Pancreas (tissue), 10 donors: Measurements from ENCODE around the gene ADGRV1. TPM values are rescaled to one million over a fixed set of nuclear protein-coding genes. Genes with fewer than 3 reads are reported as not detected.

Experiments used
- ATAC-seq, 4 donors: fragments of 200-7000 bp; cut with Tn5 transposase; one replicate each; pipeline versions ENCODE4 v1.8.0 to v1.9.1; 2020; ENCODE audit warnings: mild to moderate bottlenecking in 4 of 4, moderate library complexity in 4 of 4
- DNase-seq, 6 donors: peaks; one replicate each; pipeline ENCODE4 v3.0.0-alpha.2; 2020
- FAIRE-seq: peaks from 2 replicates; lab custom pipeline; 2012; peaks lifted over from hg19 to GRCh38; lab: Jason Lieb, UNC
- H3K27ac ChIP-seq, 4 donors: fragments of 200-600 bp; sonication (generic); 1 replicate in 3 of 4; 2 replicates in 1 of 4; pipeline versions ENCODE4 v1.5.0 to v1.8.0; 2020
- H3K27me3 ChIP-seq, 4 donors: fragments of 200-600 bp; one replicate each; pipeline ENCODE4 v1.8.0; 2021
- H3K36me3 ChIP-seq, 3 donors: fragments of 200-600 bp; sonication (generic) in 1 of 3; one replicate each; pipeline versions ENCODE4 v1.5.0 to v1.8.0; 2020 to 2021
- H3K4me1 ChIP-seq, 3 donors: fragments of 200-600 bp; one replicate each; pipeline ENCODE4 v1.8.0; 2021
- H3K4me3 ChIP-seq, 4 donors: fragments of 200-600 bp; sonication (generic) in 2 of 4; one replicate each; pipeline versions ENCODE4 v1.5.0 to v1.8.0; 2020 to 2021
- H3K9me3 ChIP-seq, 4 donors: fragments of 200-600 bp; one replicate each; pipeline ENCODE4 v1.8.0; 2021
- WGBS, 2 donors: extraction: QIAGEN DNeasy Blood & Tissue Kit; methylation state at CpG; one replicate each; pipeline ENCODE4 v1.1.7; 2013; 5-methylcytosine and 5-hydroxymethylcytosine counted together
- intact Hi-C, 3 donors: fragments of 100-400 bp; cut with DNase I; formaldehyde crosslinking; loops; one replicate each; pipeline versions ENCODE4 v1.11.1 to v1.14.2; 2022
- polyA plus RNA-seq, 2 donors: library from polyadenylated mRNA; stranded (reverse); fragments of 200-250 nt; gene quantifications; one replicate each; pipeline ENCODE4 v1.2.3, GENCODE V29; 2013
- total RNA-seq, 6 donors: library from RNA; stranded (reverse); fragmentation: NEBNext Ultra II Directional in 4 of 6; extraction: Animal tissue kit (Norgen Biotek cat#: 25700) in 4 of 6; gene quantifications; one replicate each; pipeline versions ENCODE4 v1.2.1 to v1.2.4, GENCODE V29; 2021 to 2023
- TF ChIP-seq, protein P1 (sequence below), 4 donors: fragments of 200-600 bp; sonication (generic) in 3 of 4; IDR thresholded peaks; one replicate each; pipeline versions ENCODE4 v1.5.0 to v1.8.0; 2021; ENCODE audit warnings: antibody characterized with exemption in 4 of 4
- donor health status: healthy with polysubstance abuse.
- donor health status: DM: no; HTN: no; CAD: no; lungs with moderate emphysema.
- donor health status: DM: no; HTN: no; CAD: no.
- donor health status: control.
- donor health status: control.
- donor health status: Bipolar disorder and iron deficiency.
- donor health status: DM: yes; HTN: yes; CAD: no.
- donor health status: DM: no; HTN: no; CAD: no.
- donor health status: DM: no; HTN: no; CAD: no.
- donor health status: DM: yes; HTN: yes; CAD: no.

The ADGRV1 gene
- total and polyA plus RNA-seq, 8 donors: 3.9 to 6.9 (median 5.4) TPM

DNA sequence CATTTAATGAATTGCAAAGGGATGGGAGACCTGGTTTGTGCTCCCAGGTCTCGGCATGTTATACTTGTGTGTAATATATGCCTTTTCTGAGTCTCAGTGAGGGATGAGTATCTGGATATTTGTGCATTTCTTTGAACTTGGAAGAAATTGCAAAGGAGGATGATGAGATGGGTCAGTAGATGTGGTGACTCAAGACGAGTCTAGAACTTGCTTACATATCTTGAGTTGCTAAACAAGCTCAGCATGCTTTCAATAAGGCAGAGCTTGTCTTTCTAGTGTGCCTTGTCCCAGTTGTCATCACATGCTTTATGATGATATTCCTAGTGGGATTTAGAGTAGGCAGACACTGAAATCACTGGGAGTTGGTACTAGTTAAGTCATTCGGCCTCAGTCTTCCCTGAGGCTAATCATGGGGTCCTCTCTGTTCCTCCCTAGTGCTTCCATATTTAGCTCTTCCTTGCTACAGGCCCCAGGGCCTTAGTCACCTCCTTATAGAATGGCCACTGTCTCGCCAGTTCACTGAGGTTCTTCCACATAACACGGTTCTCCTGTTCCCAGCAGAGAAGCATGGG is 602.2 kb downstream of the ADGRV1 start:
- H3K27ac ChIP-seq: no peak overlapping the region
- intact Hi-C loops: no loop called here
- H3K36me3 ChIP-seq: no peaks in the 10 kb centered on the region
- no peaks in the 10 kb centered on the region for H3K27me3 ChIP-seq
- TF ChIP-seq, protein P1, sequence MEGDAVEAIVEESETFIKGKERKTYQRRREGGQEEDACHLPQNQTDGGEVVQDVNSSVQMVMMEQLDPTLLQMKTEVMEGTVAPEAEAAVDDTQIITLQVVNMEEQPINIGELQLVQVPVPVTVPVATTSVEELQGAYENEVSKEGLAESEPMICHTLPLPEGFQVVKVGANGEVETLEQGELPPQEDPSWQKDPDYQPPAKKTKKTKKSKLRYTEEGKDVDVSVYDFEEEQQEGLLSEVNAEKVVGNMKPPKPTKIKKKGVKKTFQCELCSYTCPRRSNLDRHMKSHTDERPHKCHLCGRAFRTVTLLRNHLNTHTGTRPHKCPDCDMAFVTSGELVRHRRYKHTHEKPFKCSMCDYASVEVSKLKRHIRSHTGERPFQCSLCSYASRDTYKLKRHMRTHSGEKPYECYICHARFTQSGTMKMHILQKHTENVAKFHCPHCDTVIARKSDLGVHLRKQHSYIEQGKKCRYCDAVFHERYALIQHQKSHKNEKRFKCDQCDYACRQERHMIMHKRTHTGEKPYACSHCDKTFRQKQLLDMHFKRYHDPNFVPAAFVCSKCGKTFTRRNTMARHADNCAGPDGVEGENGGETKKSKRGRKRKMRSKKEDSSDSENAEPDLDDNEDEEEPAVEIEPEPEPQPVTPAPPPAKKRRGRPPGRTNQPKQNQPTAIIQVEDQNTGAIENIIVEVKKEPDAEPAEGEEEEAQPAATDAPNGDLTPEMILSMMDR (IDR thresholded peaks at IDR 0.05): no peak
- ATAC-seq (no peak), FAIRE-seq (no peak), DNase-seq (no peak)
- peaks cover 0 to 20% (median 0%) of the 10 kb centered on the region in 3 donors for H3K4me1 ChIP-seq
- no peaks in the 10 kb centered on the region for H3K9me3 ChIP-seq
- no peak overlapping the region for H3K4me3 ChIP-seq
- 90 to 91% methylated on average over 5 of the region's 5 CpGs for WGBS, 2 donors

DNA sequence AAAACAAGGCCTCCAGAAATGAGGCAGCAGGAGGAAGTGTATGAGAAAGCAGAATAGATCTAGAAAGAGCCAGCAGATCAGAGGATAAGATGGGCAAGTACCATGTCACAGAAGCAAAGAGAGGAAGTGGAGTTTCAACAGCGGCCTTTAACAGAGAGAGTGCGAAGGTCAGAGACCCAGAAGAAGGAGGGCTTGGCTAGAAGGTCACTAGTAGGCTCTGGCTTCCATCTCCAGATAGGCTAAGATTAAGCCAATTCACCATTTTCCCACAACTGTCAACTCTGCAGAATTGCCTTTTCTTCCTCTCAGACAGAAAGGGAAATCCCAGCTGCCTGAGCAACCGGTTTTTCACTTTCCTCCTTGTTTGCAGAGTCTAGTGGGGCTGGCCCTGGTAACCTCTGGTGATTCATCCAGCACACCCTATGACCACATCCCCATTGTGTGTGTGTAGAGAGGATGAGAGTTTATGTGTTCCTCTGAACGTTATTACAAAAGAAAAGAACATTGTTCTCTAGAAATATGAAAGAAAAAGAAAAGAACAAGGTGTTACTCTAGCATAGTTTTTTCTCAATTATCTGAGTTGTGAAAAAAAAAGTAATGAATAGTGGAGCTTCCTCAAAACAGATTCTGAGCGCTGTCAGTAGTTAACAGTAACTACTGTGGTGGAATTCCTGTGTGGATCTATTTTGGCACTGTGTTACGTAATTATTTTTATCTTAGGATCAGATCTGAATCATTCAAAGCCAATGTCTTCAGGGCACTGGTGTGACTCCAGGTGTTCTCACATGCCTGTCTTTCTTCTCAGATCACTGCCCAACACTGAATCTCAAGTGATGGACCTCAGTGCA is 604.2 kb downstream of the ADGRV1 start:
- Histone ChIP-seq H3K9me3 (no peaks in the 10 kb centered on the region), H3K4me3 (no peak overlapping the region), H3K4me1 (peaks cover 0 to 20% (median 0%) of the 10 kb centered on the region in 3 donors), H3K36me3 (no peaks in the 10 kb centered on the region), H3K27ac (peak overlapping the region in 3 of 4 donors; percentile 33 to 78 (median 75)), H3K27me3 (no peaks in the 10 kb centered on the region)
- TF ChIP-seq, protein P1 (IDR thresholded peaks at IDR 0.05): no peak
- WGBS, 2 donors: 42 to 47% methylated on average over 6 of the region's 6 CpGs
- FAIRE-seq (peak; percentile 32), ATAC-seq (peak; percentile 91 to 99 (median 98)), DNase-seq (peak in 3 of 6 donors; percentile 55 to 85 (median 68))
- intact Hi-C loops: no loop called here

DNA sequence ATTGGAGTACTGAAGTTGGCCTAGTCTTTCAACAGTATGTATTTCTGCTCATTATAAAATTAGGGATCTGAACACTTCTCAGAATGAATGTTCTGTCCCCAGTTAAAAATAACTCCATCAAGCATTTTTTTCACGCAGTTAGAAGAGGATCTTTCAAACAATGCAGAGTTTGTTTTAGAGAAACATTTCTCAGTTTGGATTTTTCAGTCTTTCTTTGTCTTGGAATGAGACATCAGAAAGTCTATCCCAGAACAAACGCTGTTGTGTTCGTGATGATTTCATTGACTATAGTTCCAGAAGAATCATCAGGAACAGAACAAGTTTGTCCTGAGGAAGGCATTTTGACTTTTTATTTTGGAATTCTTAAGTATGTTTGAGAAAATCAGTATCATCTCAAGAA is 605.8 kb downstream of the ADGRV1 start:
- ATAC-seq: no peak
- Histone ChIP-seq H3K4me1 (peaks cover 0 to 20% (median 0%) of the 10 kb centered on the region in 3 donors), H3K27ac (no peak overlapping the region), H3K27me3 (no peaks in the 10 kb centered on the region), H3K9me3 (no peaks in the 10 kb centered on the region), H3K4me3 (no peak overlapping the region), H3K36me3 (no peaks in the 10 kb centered on the region)
- WGBS, 2 donors: 70 to 71% methylated on average over 3 of the region's 3 CpGs
- intact Hi-C loops: no loop called here
- TF ChIP-seq, protein P1 (IDR thresholded peaks at IDR 0.05): no peak
- DNase-seq: no peak
- FAIRE-seq: no peak

DNA sequence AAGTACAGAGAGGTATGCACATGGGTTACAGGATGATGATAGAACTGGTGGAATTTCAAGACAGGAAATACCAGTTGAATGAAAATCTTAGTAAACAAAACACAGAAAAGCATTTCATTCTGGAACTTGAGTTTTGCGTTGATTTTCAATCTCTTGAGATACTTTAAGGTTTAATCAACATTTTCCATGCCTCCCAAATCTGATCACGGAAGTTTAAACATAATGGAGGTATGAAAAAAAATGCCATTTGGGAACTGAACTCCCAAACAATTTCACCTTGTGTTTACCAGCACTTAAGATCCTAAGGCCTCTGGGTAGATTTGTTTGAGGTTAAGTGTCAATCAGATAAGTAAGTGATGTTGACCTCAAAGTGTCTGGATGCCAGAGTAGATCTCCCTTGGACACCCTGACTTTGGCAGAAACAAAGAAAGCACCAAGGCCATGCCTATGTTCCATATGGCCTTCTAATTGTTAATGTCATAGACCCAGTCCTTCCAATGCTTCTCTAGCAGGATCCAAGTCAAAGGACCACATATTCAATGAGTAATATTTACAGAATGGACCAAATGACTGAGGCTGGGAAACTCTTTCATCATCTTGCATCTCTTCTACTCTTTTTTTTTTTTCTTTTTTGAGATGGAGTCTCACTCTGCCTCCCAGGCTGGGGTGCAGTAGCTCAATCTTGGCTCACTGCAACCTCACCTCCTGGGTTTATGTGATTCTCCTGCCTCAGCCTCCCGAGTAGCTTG is 607.6 kb downstream of the ADGRV1 start:
- H3K4me1 ChIP-seq: peaks cover 0 to 20% (median 0%) of the 10 kb centered on the region in 3 donors
- FAIRE-seq: no peak
- 84 to 95% methylated on average over 3 of the region's 3 CpGs for WGBS, 2 donors

More for the DNA sequence above, 607.6 kb downstream of the ADGRV1 start:
- intact Hi-C loops: no loop called here
- Histone ChIP-seq H3K27me3 (no peaks in the 10 kb centered on the region), H3K9me3 (no peaks in the 10 kb centered on the region), H3K4me3 (no peak overlapping the region), H3K36me3 (no peaks in the 10 kb centered on the region), H3K27ac (no peak overlapping the region)
- DNase-seq: no peak
- TF ChIP-seq, protein P1 (IDR thresholded peaks at IDR 0.05): no peak
- no peak for ATAC-seq
